H9 (cell line): ENCODE measurements around the gene ZSCAN25. TPM values are rescaled to one million over a fixed set of nuclear protein-coding genes. Genes with fewer than 3 reads are reported as not detected.

Source experiments
- DNase-seq: peaks from one replicate; pipeline ENCODE4 v3.0.0-alpha.2; 2017
- H2AFZ ChIP-seq: one replicate; pipeline ENCODE4 v1.6.1; 2013; ENCODE audit warnings: mild to moderate bottlenecking, low read length, control low read depth, moderate library complexity
- H2AK5ac ChIP-seq: 2 replicates; pipeline ENCODE4 v1.6.1; 2013; ENCODE audit warnings: low read length, control low read depth, mixed read lengths; ENCODE audit not compliant: insufficient read length
- H2BK120ac ChIP-seq: one replicate; pipeline ENCODE4 v1.6.1; 2013; ENCODE audit warnings: low read depth, mild to moderate bottlenecking, low read length, control low read depth, inconsistent platforms; ENCODE audit not compliant: poor library complexity, severe bottlenecking
- H2BK12ac ChIP-seq: 2 replicates; pipeline ENCODE4 v1.6.1; 2013; ENCODE audit warnings: low read length, control low read depth, mixed read lengths, low read depth; ENCODE audit not compliant: insufficient read length
- H2BK15ac ChIP-seq: 2 replicates; pipeline ENCODE4 v1.6.1; 2013; ENCODE audit warnings: low read depth, low read length, control low read depth
- H2BK20ac ChIP-seq: one replicate; pipeline ENCODE4 v1.6.1; 2013; ENCODE audit warnings: low read depth, mild to moderate bottlenecking, low read length, control low read depth, inconsistent platforms; ENCODE audit not compliant: poor library complexity, severe bottlenecking
- H2BK5ac ChIP-seq: 2 replicates; pipeline ENCODE4 v1.6.1; 2013; ENCODE audit warnings: low read length, control low read depth, mixed read lengths; ENCODE audit not compliant: insufficient read length
- H3K14ac ChIP-seq: 2 replicates; pipeline ENCODE4 v1.6.1; 2013; ENCODE audit warnings: low read length, control low read depth; ENCODE audit not compliant: insufficient read depth
- H3K18ac ChIP-seq: 2 replicates; pipeline ENCODE4 v1.6.1; 2013; ENCODE audit warnings: low read depth, mild to moderate bottlenecking, mixed read lengths, low read length, control low read depth; ENCODE audit not compliant: insufficient read length
- H3K23ac ChIP-seq: 2 replicates; pipeline ENCODE4 v1.6.1; 2013; ENCODE audit warnings: low read length, control low read depth, mixed read lengths, low read depth; ENCODE audit not compliant: insufficient read length
- H3K23me2 ChIP-seq: 2 replicates; pipeline ENCODE4 v1.6.1; 2013; ENCODE audit warnings: low read depth, mild to moderate bottlenecking, mixed read lengths, low read length, control low read depth; ENCODE audit not compliant: insufficient read length, poor library complexity, severe bottlenecking
- H3K27ac ChIP-seq: 2 replicates; pipeline ENCODE4 v1.5.1; 2013; ENCODE audit warnings: low read length, control low read depth, mixed read lengths, low read depth; ENCODE audit not compliant: insufficient read length
- H3K27me3 ChIP-seq: 2 replicates; pipeline ENCODE4 v1.6.1; 2013; ENCODE audit warnings: low read length, control low read depth, inconsistent platforms; ENCODE audit not compliant: insufficient read depth
- H3K4ac ChIP-seq: 2 replicates; pipeline ENCODE4 v1.6.1; 2013; ENCODE audit warnings: low read depth, mild to moderate bottlenecking, control low read depth, inconsistent platforms, low read length, moderate library complexity
- H3K4me1 ChIP-seq: 2 replicates; pipeline ENCODE4 v1.6.1; 2013; ENCODE audit warnings: low read length, control low read depth, inconsistent platforms; ENCODE audit not compliant: insufficient read depth
- H3K4me2 ChIP-seq: 2 replicates; pipeline ENCODE4 v1.6.1; 2013; ENCODE audit warnings: low read length, control low read depth, mixed read lengths; ENCODE audit not compliant: insufficient read length, insufficient read depth
- H3K56ac ChIP-seq: 2 replicates; pipeline ENCODE4 v1.6.1; 2013; ENCODE audit warnings: low read depth, mild to moderate bottlenecking, mixed read lengths, low read length, control low read depth; ENCODE audit not compliant: insufficient read length
- H3K79me1 ChIP-seq: 2 replicates; pipeline ENCODE4 v1.6.1; 2013; ENCODE audit warnings: low read depth, mild to moderate bottlenecking, moderate library complexity, low read length, control low read depth, inconsistent platforms; ENCODE audit not compliant: insufficient read depth, poor library complexity, severe bottlenecking
- H3K79me2 ChIP-seq: 2 replicates; pipeline ENCODE4 v1.6.1; 2013; ENCODE audit warnings: low read length, control low read depth, inconsistent platforms; ENCODE audit not compliant: insufficient read depth
- H3K9ac ChIP-seq: 2 replicates; pipeline ENCODE4 v1.6.1; 2013; ENCODE audit warnings: low read length, control low read depth, mixed read lengths; ENCODE audit not compliant: insufficient read length; ENCODE audit errors: extremely low read depth
- H3K9me3 ChIP-seq: one replicate; pipeline ENCODE4 v1.6.1; 2013; ENCODE audit warnings: low read depth, low read length, inconsistent platforms; ENCODE audit not compliant: control insufficient read depth
- H3T11ph ChIP-seq: one replicate; pipeline ENCODE4 v1.6.1; 2013; ENCODE audit warnings: mild to moderate bottlenecking, low read length, control low read depth, inconsistent platforms
- H4K20me1 ChIP-seq: one replicate; pipeline ENCODE4 v1.6.1; 2013; ENCODE audit not compliant: control insufficient read depth, insufficient read length, insufficient read depth
- H4K5ac ChIP-seq: 2 replicates; pipeline ENCODE4 v1.6.1; 2013; ENCODE audit warnings: low read depth, mild to moderate bottlenecking, mixed read lengths, low read length, control low read depth; ENCODE audit not compliant: insufficient read length
- H4K8ac ChIP-seq: replicated peaks from 2 replicates; pipeline ENCODE4 v1.6.1; 2013; ENCODE audit warnings: low read length, control low read depth, mixed read lengths, low read depth; ENCODE audit not compliant: insufficient read length
- H4K91ac ChIP-seq: 2 replicates; pipeline ENCODE4 v1.6.1; 2013; ENCODE audit warnings: low read depth, mild to moderate bottlenecking, moderate library complexity, mixed read lengths, low read length, control low read depth; ENCODE audit not compliant: insufficient read length
- H3K27ac Mint-ChIP-seq, 3 experiments: 2 replicates in 2 of 3; 3 replicates in 1 of 3; pipeline ENCODE4 v1.8.0; 2020 to 2021; ENCODE audit warnings: mixed read lengths in 3 of 3, mild to moderate bottlenecking in 1 of 3, moderate library complexity in 1 of 3
- H3K27me3 Mint-ChIP-seq: 2 replicates; pipeline ENCODE4 v1.8.0; 2021; ENCODE audit warnings: low read depth, mild to moderate bottlenecking, moderate library complexity, mixed read lengths
- H3K36me3 Mint-ChIP-seq, 3 experiments: 2 replicates in 2 of 3; 3 replicates in 1 of 3; pipeline ENCODE4 v1.8.0; 2020 to 2021; ENCODE audit warnings: low read depth in 3 of 3, mixed read lengths in 3 of 3; ENCODE audit not compliant: insufficient read depth in 1 of 3
- H3K4me1 Mint-ChIP-seq, 2 experiments: 2 replicates each; pipeline ENCODE4 v1.8.0; 2020; ENCODE audit warnings: mixed read lengths in 2 of 2
- H3K4me3 Mint-ChIP-seq, 2 experiments: 2 replicates in 1 of 2; 3 replicates in 1 of 2; pipeline ENCODE4 v1.8.0; 2020 to 2021; ENCODE audit warnings: mild to moderate bottlenecking in 2 of 2, mixed read lengths in 2 of 2, moderate library complexity in 1 of 2
- H3K9me3 Mint-ChIP-seq, 2 experiments: 2 replicates in 1 of 2; 3 replicates in 1 of 2; pipeline ENCODE4 v1.8.0; 2020; ENCODE audit warnings: mild to moderate bottlenecking in 2 of 2, mixed read lengths in 2 of 2, moderate library complexity in 1 of 2
- CTCF ChIP-seq: fragments of 200-600 bp; sonication (generic); conservative IDR thresholded peaks from 3 replicates; pipeline ENCODE4 v1.8.0; 2021; ENCODE audit warnings: antibody characterized with exemption, mild to moderate bottlenecking
- WGBS: extraction: QIAGEN DNeasy Blood & Tissue Kit; methylation state at CpG from one replicate; pipeline ENCODE4 v1.1.7; 2013; ENCODE audit warnings: missing lambda C conversion rate, low lambda C conversion rate, mixed read lengths; ENCODE audit not compliant: insufficient read length; ENCODE audit errors: extremely low coverage; 5-methylcytosine and 5-hydroxymethylcytosine counted together
- total RNA-seq: library from RNA; stranded (reverse); gene quantifications from 2 replicates; pipeline ENCODE4 v1.2.1, GENCODE V29; 2021

Gene ZSCAN25
- total RNA-seq, 1 experiment from 2014 or later = 21.3 TPM

- Histone ChIP-seq H3K79me1 (no peaks in the 10 kb centered on the region), H3K4me1 (no peaks in the 10 kb centered on the region), H3T11ph (no peak overlapping the region), H3K9me3 (no peaks in the 10 kb centered on the region), H3K18ac (no peak overlapping the region), H3K14ac (no peak overlapping the region), H2BK20ac (no peak overlapping the region), H2BK120ac (no peak overlapping the region), H4K5ac (no peak overlapping the region), H3K9ac (no peak overlapping the region), H4K20me1 (no peaks in the 10 kb centered on the region), H2BK5ac (no peak overlapping the region), H3K23me2 (no peaks in the 10 kb centered on the region), H3K79me2 (no peaks in the 10 kb centered on the region), H2AFZ (no peak overlapping the region), H2AK5ac (no peak overlapping the region), H4K91ac (no peak overlapping the region), H3K4ac (no peak overlapping the region), H3K27ac (no peak overlapping the region), H4K8ac (no peak overlapping the region), H2BK12ac (no peak overlapping the region), H3K27me3 (no peaks in the 10 kb centered on the region), H3K4me2 (no peak overlapping the region), H3K23ac (no peak overlapping the region), H2BK15ac (no peak overlapping the region), H3K56ac (no peak overlapping the region)
- H3K4me1 Mint-ChIP-seq = no peaks in the 10 kb centered on the region
- no peak overlapping the region for H3K4me3 Mint-ChIP-seq
- H3K27me3 Mint-ChIP-seq = no peaks in the 10 kb centered on the region
- peaks cover 9 to 15% (median 13%) of the 10 kb centered on the region in 3 experiments for H3K36me3 Mint-ChIP-seq
- no peak for TF ChIP-seq CTCF
- H3K27ac Mint-ChIP-seq = no peak overlapping the region
- peaks cover 3 to 9% of the 10 kb centered on the region in 2 experiments; a peak in 3 of 5 replicates for H3K9me3 Mint-ChIP-seq
- no peak for DNase-seq
- WGBS = no CpG with 5 or more reads among the region's 2 CpGs
Observed at GRCh38 chr7:99648843-99649242, 32.1 kb downstream of the ZSCAN25 start.
